ENCODE data around the gene ZRANB3.

- TF ChIP-seq YY1 (IDR thresholded peaks at IDR 0.05; ENCODE audit: insufficient read depth, insufficient read length), result no peak
- no peak for TF ChIP-seq SUZ12 (IDR thresholded peaks at IDR 0.05; ENCODE audit: extremely low read depth, insufficient read depth, insufficient read length)
- no peak for TF ChIP-seq ZNF274 (IDR thresholded peaks at IDR 0.05; ENCODE audit: low read depth, low read length)
These were observed 400.3 kb downstream of the ZRANB3 start for GRCh38 chr2:135130751-135131150.

Data from NT2/D1 (cell line).